Measurements from ENCODE around the gene HEATR9. TPM values are rescaled to one million over a fixed set of nuclear protein-coding genes. Genes with fewer than 3 reads are reported as not detected.

HEATR9 gene
- total and polyA plus RNA-seq, 2 of the 13 experiments (the other 11 are each of a cell fraction or from before 2014, with no cell fraction given) = not detected

- TF ChIP-seq CSRNP1 (CRISPR knock-in tag; IDR thresholded peaks at IDR 0.05) = peak; percentile 73; the same call in 1 of the 2 replicates
- no peak for TF ChIP-seq LCORL (IDR thresholded peaks at IDR 0.05)
- peak; percentile 53; the same call in 1 of the 2 replicates for TF ChIP-seq LCORL (CRISPR knock-in tag; IDR thresholded peaks at IDR 0.05)
- no peak for TF ChIP-seq FIP1L1 (IDR thresholded peaks at IDR 0.05; ENCODE audit: borderline replicate concordance, insufficient read depth, low read depth, low read length)
- TF ChIP-seq SSRP1 (CRISPR knock-in tag; IDR thresholded peaks at IDR 0.05) = no peak
- no peak for TF ChIP-seq ZNF512 (CRISPR knock-in tag; IDR thresholded peaks at IDR 0.05)
- TF ChIP-seq ZNF577 (CRISPR knock-in tag; IDR thresholded peaks at IDR 0.05; ENCODE audit: borderline replicate concordance, low read depth) = no peak
- peak; percentile 97 for TF ChIP-seq BHLHE40 (IDR thresholded peaks at IDR 0.05; ENCODE audit: low read length)
- no peak for TF ChIP-seq NFE2 (CRISPR knock-in tag; IDR thresholded peaks at IDR 0.05)
- TF ChIP-seq MIXL1 (CRISPR knock-in tag; IDR thresholded peaks at IDR 0.05) = 0 out of 2 replicates have a peak, but pooled peaks have one; percentile 22
- no peak for TF ChIP-seq RAD51 (IDR thresholded peaks at IDR 0.05; ENCODE audit: borderline replicate concordance)
- TF ChIP-seq EP300 (IDR thresholded peaks at IDR 0.05; ENCODE audit: low read depth in 2 of 2, low read length in 2 of 2) = no peak
- 0 out of 2 replicates have a peak, but pooled peaks have one; percentile 0 for TF ChIP-seq EP300 (CRISPR knock-in tag; IDR thresholded peaks at IDR 0.05; ENCODE audit: borderline replicate concordance)
- no peak for TF ChIP-seq MYNN (CRISPR knock-in tag; IDR thresholded peaks at IDR 0.05; ENCODE audit: low read depth)
- TF ChIP-seq MTF2 (CRISPR knock-in tag; IDR thresholded peaks at IDR 0.05; ENCODE audit: borderline replicate concordance) = no peak; the same call in 1 of the 2 replicates
- no peak for TF ChIP-seq RARG (CRISPR knock-in tag; IDR thresholded peaks at IDR 0.05; ENCODE audit: low read depth)
- peak; percentile 50 for TF ChIP-seq ZNF781 (CRISPR knock-in tag; IDR thresholded peaks at IDR 0.05; ENCODE audit: borderline replicate concordance, not compliant biosample characterization)
- TF ChIP-seq THAP7 (CRISPR knock-in tag; IDR thresholded peaks at IDR 0.05) = no peak; the same call in 1 of the 2 replicates
- no peak for TF ChIP-seq HMG20A (CRISPR knock-in tag; IDR thresholded peaks at IDR 0.05; ENCODE audit: borderline replicate concordance)
- peak; percentile 70 for TF ChIP-seq POGK (CRISPR knock-in tag; conservative IDR thresholded peaks at IDR 0.05)
- TF ChIP-seq ZNF709 (CRISPR knock-in tag; IDR thresholded peaks at IDR 0.05) = peak; percentile 85; the same call in 1 of the 2 replicates
- TF ChIP-seq ZNF251 (CRISPR knock-in tag; IDR thresholded peaks at IDR 0.05) = no peak
- TF ChIP-seq ETV6 (CRISPR knock-in tag; conservative IDR thresholded peaks at IDR 0.05) = peak; percentile 89
- peak; percentile 2; the same call in 1 of the 2 replicates for TF ChIP-seq HNF4A (CRISPR knock-in tag; IDR thresholded peaks at IDR 0.05)
These were observed 59.5 kb downstream of the HEATR9 start, which contains the start of gene TAF15 (continued) for GRCh38 chr17:35808962-35809854.

Data from HepG2 (cell line).